22Rv1 (cell line): Measurements from ENCODE around the gene BICC1.
A peak's percentile ranks its signal among the peaks of the same experiment; 100 is the strongest.

Source experiments
- H3K27ac ChIP-seq: fragments of 450-650 bp; 2 replicates; pipeline ENCODE4 v1.5.1; 2017
- CTCF ChIP-seq: fragments of 450-650 bp; IDR thresholded peaks from 2 replicates; pipeline ENCODE4 v1.5.1; 2017; ENCODE audit warnings: mild to moderate bottlenecking
- ZFX ChIP-seq: fragments of 450-650 bp; IDR thresholded peaks from 2 replicates; pipeline ENCODE4 v1.6.1; 2017; ENCODE audit warnings: antibody characterized with exemption, borderline replicate concordance

Gene BICC1

GRCh38 chr10:58502956-58503355 is 9.7 kb upstream of the BICC1 start:
- TF ChIP-seq CTCF (no peak), ZFX (no peak)
- no peak overlapping the region for H3K27ac ChIP-seq

- TF ChIP-seq ZFX (no peak), CTCF (no peak)
- no peak overlapping the region for H3K27ac ChIP-seq
Measured at GRCh38 chr10:58508316-58508715, 4.4 kb upstream of the BICC1 start.

- no peak overlapping the region for H3K27ac ChIP-seq
- TF ChIP-seq CTCF = no peak
- TF ChIP-seq ZFX = no peak
Measured at GRCh38 chr10:58511765-58512490, 744 bp upstream of the BICC1 start.

- H3K27ac ChIP-seq = no peak overlapping the region
Measured at GRCh38 chr10:58513188-58514110, 777 bp downstream of the BICC1 start.

GRCh38 chr10:58514111-58514770 is 1.6 kb downstream of the BICC1 start:
- H3K27ac ChIP-seq = 0 out of 2 replicates have a peak overlapping the region, but pooled peaks have one; percentile 19
- TF ChIP-seq ZFX (no peak), CTCF (no peak)

More at GRCh38 chr10:58513188-58514110, 777 bp downstream of the BICC1 start:
- TF ChIP-seq ZFX (no peak), CTCF (no peak)

GRCh38 chr10:58515291-58515941 is 2.7 kb downstream of the BICC1 start:
- peak overlapping the region; percentile 19; the same call in 1 of the 2 replicates for H3K27ac ChIP-seq
- TF ChIP-seq CTCF (no peak), ZFX (no peak)
